K562 (cell line): ENCODE results near the gene CCDC93. TPM values are rescaled to one million over a fixed set of nuclear protein-coding genes. Genes with fewer than 3 reads are reported as not detected.

Experiments used
- ATAC-seq: fragments of 200-7000 bp; cut with Tn5 transposase; 3 replicates; pipeline ENCODE4 v1.9.1; 2020; ENCODE audit warnings: moderate library complexity
- BruUV-seq: library from RNA; stranded (reverse); fragments of 400-500 nt; replicated peaks from 2 replicates; lab custom pipeline; 2021; lab: Mats Ljungman, UMichigan
- CTCF ChIA-PET: fragments of 300-600 bp; formaldehyde crosslinking; extraction: SDS; loops from one replicate; lab custom pipeline; 2021; ENCODE audit warnings: low intra/inter-chr PET ratio; lab: Yijun Ruan, JAX
- POLR2A ChIA-PET: fragments of 300-600, 350-650 bp; sonication (Branson Sonifier 250); formaldehyde crosslinking; extraction: SDS; loops from one replicate; lab custom pipeline; 2021; ENCODE audit warnings: antibody characterized with exemption, inconsistent platforms; lab: Yijun Ruan, JAX
- DNase-seq, 4 experiments: peaks; one replicate each; pipeline versions ENCODE4 v3.0.0 to v3.0.0-alpha.2; 2011 to 2018; ENCODE audit warnings: low spot score in 3 of 4, mixed read lengths in 3 of 4; ENCODE audit errors: extremely low read depth in 1 of 4
- FAIRE-seq: peaks from 2 replicates; lab custom pipeline; 2011; peaks lifted over from hg19 to GRCh38; lab: Jason Lieb, UNC
- H2AFZ ChIP-seq: 2 replicates; pipeline ENCODE4 v1.6.0; 2011; ENCODE audit warnings: low read depth, low read length, control low read depth, inconsistent platforms
- H3K27ac ChIP-seq: fragments of 200-600 bp; 3 replicates; pipeline ENCODE4 v1.8.0; 2011; ENCODE audit warnings: low read depth, mild to moderate bottlenecking, control low read depth, inconsistent platforms, low read length, moderate library complexity, mixed read lengths; ENCODE audit errors: extremely low read depth
- H3K27me3 ChIP-seq, 2 experiments: fragments of 300-600 bp in 1 of 2; 2 replicates in 1 of 2; 3 replicates in 1 of 2; pipeline versions ENCODE4 v1.6.0 to v1.8.0; 2011; ENCODE audit warnings: inconsistent platforms in 2 of 2, low read length in 2 of 2, mild to moderate bottlenecking in 1 of 2, mixed read lengths in 1 of 2, moderate library complexity in 1 of 2; ENCODE audit not compliant: control insufficient read depth in 2 of 2, insufficient read depth in 2 of 2
- H3K36me3 ChIP-seq: fragments of 300-600 bp; 3 replicates; pipeline ENCODE4 v1.8.0; 2011; ENCODE audit warnings: mild to moderate bottlenecking, low read length, inconsistent platforms; ENCODE audit not compliant: control insufficient read depth, insufficient read depth
- H3K4me1 ChIP-seq, 2 experiments: fragments of 200-600 bp in 1 of 2; replicated peaks in 1 of 2; 2 replicates in 1 of 2; 3 replicates in 1 of 2; pipeline versions ENCODE4 v1.5.1 to v1.8.0; 2011; ENCODE audit warnings: inconsistent platforms in 2 of 2, low read length in 2 of 2, mild to moderate bottlenecking in 1 of 2, mixed read lengths in 1 of 2, moderate library complexity in 1 of 2; ENCODE audit not compliant: control insufficient read depth in 2 of 2, insufficient read depth in 2 of 2
- H3K4me2 ChIP-seq: 2 replicates; pipeline ENCODE4 v1.6.1; 2011; ENCODE audit warnings: low read length, control low read depth, inconsistent platforms, mixed read lengths; ENCODE audit not compliant: insufficient read depth
- H3K4me3 ChIP-seq: fragments of 200-600 bp; sonication (generic), shearing (Covaris generic); 2 replicates; pipeline ENCODE4 v1.5.1; 2016; ENCODE audit warnings: control low read depth, inconsistent platforms
- H3K79me2 ChIP-seq: fragments of 200-600 bp; 3 replicates; pipeline ENCODE4 v1.8.0; 2011; ENCODE audit warnings: low read length, inconsistent platforms; ENCODE audit not compliant: control insufficient read depth, insufficient read depth
- H3K9ac ChIP-seq, 2 experiments: 2 replicates each; pipeline versions ENCODE4 v1.6.0 to v1.6.1; 2011; ENCODE audit warnings: low read depth in 2 of 2, low read length in 2 of 2, control low read depth in 1 of 2, inconsistent platforms in 1 of 2, mild to moderate bottlenecking in 1 of 2, mixed read lengths in 1 of 2; ENCODE audit not compliant: insufficient read depth in 1 of 2
- H3K9me1 ChIP-seq: one replicate; pipeline ENCODE4 v1.6.0; 2011; ENCODE audit warnings: inconsistent platforms, mild to moderate bottlenecking, low read length, moderate library complexity; ENCODE audit not compliant: control insufficient read depth, insufficient read depth
- H3K9me3 ChIP-seq: replicated peaks from 2 replicates; pipeline ENCODE4 v1.5.1; 2011; ENCODE audit warnings: low read depth, low read length, inconsistent platforms; ENCODE audit not compliant: control insufficient read depth, insufficient read depth
- H4K20me1 ChIP-seq: replicated peaks from 2 replicates; pipeline ENCODE4 v1.6.1; 2011; ENCODE audit warnings: low read length, inconsistent platforms, mixed read lengths; ENCODE audit not compliant: control insufficient read depth, insufficient read depth
- CBFA2T3 ChIP-seq: fragments of 450-650 bp; IDR thresholded peaks from 2 replicates; pipeline ENCODE4 v1.6.1; 2017
- DMBX1 ChIP-seq: fragments of 250-450 bp; sonication (Bioruptor Pico); IDR thresholded peaks from 2 replicates; pipeline ENCODE4 v1.8.0; 2022; ENCODE audit warnings: inconsistent platforms, mild to moderate bottlenecking, moderate library complexity, borderline replicate concordance
- PPARD ChIP-seq: fragments of 250-450 bp; sonication (Bioruptor Pico); IDR thresholded peaks from 2 replicates; pipeline ENCODE4 v1.8.0; 2022; ENCODE audit warnings: inconsistent platforms, mild to moderate bottlenecking, moderate library complexity
- ZNF445 ChIP-seq: fragments of 250-450 bp; sonication (Bioruptor Pico); IDR thresholded peaks from 2 replicates; pipeline ENCODE4 v1.4.0; 2020; ENCODE audit warnings: low read depth, mild to moderate bottlenecking, moderate library complexity
- ZNF584 ChIP-seq: fragments of 200-800 bp; sonication (Bioruptor generic); IDR thresholded peaks from 2 replicates; pipeline ENCODE4 v1.6.1; 2016; ENCODE audit warnings: low read depth, mild to moderate bottlenecking, missing genetic modification characterization, missing compliant biosample characterization
- WGBS: fragments of 100-300 bp; shearing (Covaris generic); methylation state at CpG from one replicate; pipeline ENCODE4 v1.1.6; 2016; ENCODE audit warnings: low coverage, mixed read lengths; ENCODE audit not compliant: insufficient coverage; ENCODE audit errors: missing lambda C conversion rate; 5-methylcytosine and 5-hydroxymethylcytosine counted together
- in situ Hi-C: fragments of 300-500 bp; cut with MboI; formaldehyde crosslinking; loops from 4 replicates; pipeline ENCODE4 v1.15.0; 2018; ENCODE audit warnings: inconsistent platforms, mixed read lengths
- intact Hi-C: fragments of 100-400 bp; cut with micrococcal nuclease; formaldehyde crosslinking; loops from 2 replicates; pipeline ENCODE4 v1.14.2; 2022
- polyA plus RNA-seq, 8 experiments: library from polyadenylated mRNA; depleted of rRNA in 4 of 8; stranded (reverse) in 5 of 8; unstranded in 3 of 8; fragments of >200 nt; fragmentation: Nextera tagmentation in 2 of 8; fragmentation: Illumina TruSeq in 1 of 8; extraction: Ambion mirVana in 2 of 8; extraction: Trizol in 1 of 8; gene quantifications; 2 replicates each; pipeline versions ENCODE4 v1.2.1 to v1.2.3, GENCODE V29; 2011 to 2014; ENCODE audit warnings: inconsistent platforms in 1 of 8, missing spikeins in 1 of 8
- small RNA-seq: library from RNA; depleted of rRNA; stranded (forward); fragments of <200 nt; gene quantifications from one replicate; pipeline ENCODE3, GENCODE V24; 2014
- total RNA-seq, 7 experiments: library from RNA; depleted of rRNA in 6 of 7; stranded (reverse); fragments of >200 nt in 6 of 7; fragmentation: Illumina TruSeq in 2 of 7; extraction: Trizol in 2 of 7; gene quantifications; 2 replicates each; pipeline versions ENCODE4 v1.2.1 to v1.2.3, GENCODE V29; 2011 to 2021; ENCODE audit warnings: low replicate concordance in 1 of 7
- TF ChIP-seq, protein P1 (sequence below): fragments of 250-450 bp; sonication (Bioruptor Pico); IDR thresholded peaks from 2 replicates; pipeline ENCODE4 v1.8.0; 2022; ENCODE audit warnings: moderate library complexity, mild to moderate bottlenecking, inconsistent platforms

Gene CCDC93
- total and polyA plus RNA-seq, 9 of the 15 experiments (the other 6 are each of a cell fraction or from before 2014, with no cell fraction given), result 3.3 to 19.3 (median 12.4) TPM

DNA sequence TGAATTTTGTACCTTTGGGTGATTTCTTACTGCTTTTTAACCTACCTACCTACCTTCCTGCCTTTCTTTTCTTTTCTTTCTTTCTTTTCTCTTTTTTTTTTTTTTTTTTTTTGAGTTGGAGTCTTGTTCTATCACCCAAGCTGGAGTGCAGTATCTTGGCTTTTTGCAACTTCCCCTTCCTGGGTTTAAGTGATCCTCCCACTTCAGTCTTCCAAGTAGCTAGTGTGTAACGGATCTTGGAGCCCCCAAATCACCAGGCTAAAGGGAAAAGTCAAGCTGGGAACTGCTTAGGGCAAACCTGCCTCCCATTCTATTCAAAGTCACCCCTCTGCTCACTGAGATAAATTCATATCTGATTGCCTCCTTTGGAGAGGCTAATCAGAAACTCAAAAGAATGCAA lies 138.1 kb downstream of the CCDC93 start:
- Histone ChIP-seq H3K79me2 (no peaks in the 10 kb centered on the region), H3K27me3 (no peaks in the 10 kb centered on the region), H3K36me3 (no peaks in the 10 kb centered on the region), H3K4me2 (no peak overlapping the region), H3K4me1 (no peaks in the 10 kb centered on the region), H3K9me1 (no peaks in the 10 kb centered on the region), H3K9ac (no peak overlapping the region), H3K27ac (no peak overlapping the region), H3K4me3 (no peak overlapping the region), H2AFZ (no peak overlapping the region), H3K9me3 (no peaks in the 10 kb centered on the region), H4K20me1 (no peaks in the 10 kb centered on the region)
- intact Hi-C loops (no loop called here), in situ Hi-C loops (no loop called here)
- BruUV-seq, result no TSS peak
- FAIRE-seq (no peak), ATAC-seq (no peak), DNase-seq (no peak)
- TF ChIP-seq ZNF445 (CRISPR knock-in tag) (no peak), ZNF584 (CRISPR knock-in tag) (no peak), PPARD (CRISPR knock-in tag) (no peak), CBFA2T3 (0 out of 2 replicates have a peak, but pooled peaks have one; percentile 37), DMBX1 (CRISPR knock-in tag) (no peak)
- TF ChIP-seq, protein P1, sequence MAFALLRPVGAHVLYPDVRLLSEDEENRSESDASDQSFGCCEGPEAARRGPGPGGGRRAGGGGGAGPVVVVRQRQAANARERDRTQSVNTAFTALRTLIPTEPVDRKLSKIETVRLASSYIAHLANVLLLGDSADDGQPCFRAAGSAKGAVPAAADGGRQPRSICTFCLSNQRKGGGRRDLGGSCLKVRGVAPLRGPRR (CRISPR knock-in tag), result no peak
- ChIA-PET POLR2A (interaction anchor here (0.6 kb wide), 1 partner anchor 21 kb away, joined by 3 read pairs; no protein-coding TSS in a partner anchor), CTCF (no interaction called here)
- WGBS, result 0% methylated on average over 1 of the region's 1 CpG

Small RNAs within 50 kb of the gene (small RNA-seq; reads per million reads assigned to genes)
- gene RN7SL111P, result not detected

Other genes with a start within 250 kb of the CCDC93 start
- gene DDX18, start 199.4 kb downstream of the CCDC93 start, total RNA-seq (2014; rRNA removed), result 67.9 and 74.7 TPM in 2 replicates
- 129 and 154 TPM in 2 replicates for gene DDX18, start 199.4 kb downstream of the CCDC93 start, total RNA-seq (2014; rRNA removed; fragmentation: Illumina TruSeq; extraction: Trizol)
- gene DDX18, start 199.4 kb downstream of the CCDC93 start, total RNA-seq (2015; rRNA removed; fragmentation: Illumina TruSeq; extraction: Trizol), result 116 TPM in 2 replicates
- 113 and 120 TPM in 2 replicates for gene DDX18, start 199.4 kb downstream of the CCDC93 start, total RNA-seq (2021)
- gene DDX18, start 199.4 kb downstream of the CCDC93 start, polyA plus RNA-seq (2011; rRNA removed), result 118 and 156 TPM in 2 replicates
- 125 and 156 TPM in 2 replicates for gene DDX18, start 199.4 kb downstream of the CCDC93 start, polyA plus RNA-seq (2014; fragmentation: Illumina TruSeq; extraction: Trizol)
- gene DDX18, start 199.4 kb downstream of the CCDC93 start, polyA plus RNA-seq (2014; fragmentation: Nextera tagmentation; extraction: Ambion mirVana), result 100 to 1,000 TPM in 1 of 2 experiments, 10 to 100 TPM in 1; 90.5 to 124 TPM
- gene DDX18, start 199.4 kb downstream of the CCDC93 start, polyA plus RNA-seq (2014; rRNA removed), result 91.8 and 100 TPM in 2 replicates
- 1.5 and 2.1 TPM in 2 replicates for gene INSIG2, start 74.4 kb upstream of the CCDC93 start, total RNA-seq (2014; rRNA removed)
- 3.4 and 3.5 TPM in 2 replicates for gene INSIG2, start 74.4 kb upstream of the CCDC93 start, total RNA-seq (2014; rRNA removed; fragmentation: Illumina TruSeq; extraction: Trizol)
- gene INSIG2, start 74.4 kb upstream of the CCDC93 start, total RNA-seq (2015; rRNA removed; fragmentation: Illumina TruSeq; extraction: Trizol), result 1.9 and 2.4 TPM in 2 replicates
- gene INSIG2, start 74.4 kb upstream of the CCDC93 start, total RNA-seq (2021), result 5.5 and 6.7 TPM in 2 replicates
- 27.5 and 34.2 TPM in 2 replicates for gene INSIG2, start 74.4 kb upstream of the CCDC93 start, polyA plus RNA-seq (2011; rRNA removed)
- 4.0 and 4.1 TPM in 2 replicates for gene INSIG2, start 74.4 kb upstream of the CCDC93 start, polyA plus RNA-seq (2014; fragmentation: Illumina TruSeq; extraction: Trizol)
- 10 to 100 TPM in 1 of 2 experiments, 1 to 10 TPM in 1; 9.7 to 10.7 TPM for gene INSIG2, start 74.4 kb upstream of the CCDC93 start, polyA plus RNA-seq (2014; fragmentation: Nextera tagmentation; extraction: Ambion mirVana)
- gene INSIG2, start 74.4 kb upstream of the CCDC93 start, polyA plus RNA-seq (2014; rRNA removed), result 6.4 and 11.0 TPM in 2 replicates